ENCODE measurements around the gene MORN5. TPM values are rescaled to one million over a fixed set of nuclear protein-coding genes. Genes with fewer than 3 reads are reported as not detected.

The MORN5 gene
- total RNA-seq, 2 donors from 2014 or later, result 2.1 TPM; not detected in 1

- DNase-seq (ENCODE audit: low spot score), result no peak
- Histone ChIP-seq H3K9me3 (no peaks in the 10 kb centered on the region), H3K36me3 (no peaks in the 10 kb centered on the region), H3K4me3 (no peak overlapping the region), H3K4me1 (replicated peaks) (no peaks in the 10 kb centered on the region), H3K27me3 (replicated peaks; ENCODE audit: insufficient read depth) (peaks cover 16% of the 10 kb centered on the region), H3K27ac (no peak overlapping the region)
- TF ChIP-seq POLR2A (IDR thresholded peaks at IDR 0.05) (no peak), POLR2AphosphoS5 (IDR thresholded peaks at IDR 0.05) (no peak), CTCF (IDR thresholded peaks at IDR 0.05) (no peak)
- 40% methylated on average over 11 of the region's 11 CpGs for WGBS
- intact Hi-C loops (cut with DNase I), result no loop called here
Measured at GRCh38 chr9:122218071-122218934, 58.6 kb downstream of the MORN5 start.

GRCh38 chr9:122218935-122219855 lies 59.5 kb downstream of the MORN5 start:
- no peak for DNase-seq (ENCODE audit: low spot score)
- no peaks in the 10 kb centered on the region for H3K36me3 ChIP-seq
- 4% methylated on average over 59 of the region's 59 CpGs for WGBS
- intact Hi-C loops (cut with DNase I), result no loop called here
- H3K27me3 ChIP-seq (replicated peaks; ENCODE audit: insufficient read depth), result peaks cover 14% of the 10 kb centered on the region
- H3K9me3 ChIP-seq, result no peaks in the 10 kb centered on the region
- no peak overlapping the region for H3K27ac ChIP-seq
- no peaks in the 10 kb centered on the region for H3K4me1 ChIP-seq (replicated peaks)
- H3K4me3 ChIP-seq, result peak overlapping the region in 1 of 2 donors; percentile 1
- TF ChIP-seq POLR2AphosphoS5 (IDR thresholded peaks at IDR 0.05), result no peak
- no peak for TF ChIP-seq CTCF (IDR thresholded peaks at IDR 0.05)
- TF ChIP-seq POLR2A (IDR thresholded peaks at IDR 0.05), result no peak

GRCh38 chr9:122219856-122220672 lies 60.4 kb downstream of the MORN5 start:
- no peak overlapping the region for H3K27ac ChIP-seq
- 10% methylated on average over 57 of the region's 57 CpGs for WGBS
- no peaks in the 10 kb centered on the region for H3K4me1 ChIP-seq (replicated peaks)
- peaks cover 18% of the 10 kb centered on the region for H3K27me3 ChIP-seq (replicated peaks; ENCODE audit: insufficient read depth)
- TF ChIP-seq POLR2AphosphoS5 (IDR thresholded peaks at IDR 0.05) (no peak), CTCF (IDR thresholded peaks at IDR 0.05) (no peak), POLR2A (IDR thresholded peaks at IDR 0.05) (no peak)
- DNase-seq (ENCODE audit: low spot score), result no peak
- intact Hi-C loops (cut with DNase I), result no loop called here
- no peak overlapping the region for H3K4me3 ChIP-seq
- H3K36me3 ChIP-seq, result no peaks in the 10 kb centered on the region
- no peaks in the 10 kb centered on the region for H3K9me3 ChIP-seq

- intact Hi-C loops (cut with DNase I), result no loop called here
- Histone ChIP-seq H3K27ac (no peak overlapping the region), H3K4me1 (replicated peaks) (no peaks in the 10 kb centered on the region), H3K36me3 (no peaks in the 10 kb centered on the region), H3K9me3 (no peaks in the 10 kb centered on the region), H3K27me3 (replicated peaks; ENCODE audit: insufficient read depth) (peaks cover 20% of the 10 kb centered on the region), H3K4me3 (no peak overlapping the region)
- WGBS, result 25% methylated on average over 18 of the region's 18 CpGs
- no peak for TF ChIP-seq POLR2AphosphoS5 (IDR thresholded peaks at IDR 0.05)
- no peak for TF ChIP-seq CTCF (IDR thresholded peaks at IDR 0.05)
- no peak for TF ChIP-seq POLR2A (IDR thresholded peaks at IDR 0.05)
- DNase-seq (ENCODE audit: low spot score), result no peak
Measured at GRCh38 chr9:122220673-122221182, 61.0 kb downstream of the MORN5 start.
